HEK293T (cell line): ENCODE measurements around the gene EFHD2.

ENCODE experiments used
- SP1 ChIP-seq: fragments of 450-650 bp; IDR thresholded peaks from 2 replicates; pipeline ENCODE4 v1.6.1; 2017
- TARDBP ChIP-seq: fragments of 450-650 bp; IDR thresholded peaks from 2 replicates; pipeline ENCODE4 v1.6.1; 2016

- TF ChIP-seq TARDBP (peak; percentile 82), SP1 (no peak)
Measured at GRCh38 chr1:15435239-15436077, 25.8 kb downstream of the EFHD2 start.
